IMR-90 (cell line): ENCODE results near the gene PLCD1. TPM values are rescaled to one million over a fixed set of nuclear protein-coding genes. Genes with fewer than 3 reads are reported as not detected.
A peak's percentile ranks its signal among the peaks of the same experiment; 100 is the strongest.

Experiments
- ATAC-seq: fragments of 200-7000 bp; cut with Tn5 transposase; 2 replicates; pipeline ENCODE4 v1.9.1; 2020; ENCODE audit warnings: low read depth, mild to moderate bottlenecking, moderate library complexity
- BruUV-seq: library from RNA; stranded (reverse); fragments of 400-500 nt; replicated peaks from 2 replicates; lab custom pipeline; 2021; lab: Mats Ljungman, UMichigan
- CTCF ChIA-PET: fragments of 300-600 bp; formaldehyde crosslinking; extraction: SDS; loops from one replicate; lab custom pipeline; 2021; ENCODE audit warnings: antibody characterized with exemption; lab: Yijun Ruan, JAX
- POLR2A ChIA-PET: fragments of 300-600 bp; sonication (Branson Sonifier 250); formaldehyde crosslinking; loops from one replicate; lab custom pipeline; 2022; ENCODE audit warnings: antibody characterized with exemption; ENCODE audit not compliant: unreplicated experiment; lab: Charles Lee
- DNase-seq: peaks from one replicate; pipeline ENCODE4 v3.0.0; 2013
- H2AFZ ChIP-seq: replicated peaks from 2 replicates; pipeline ENCODE3; 2013; ENCODE audit warnings: low read length, mild to moderate bottlenecking; ENCODE audit not compliant: poor library complexity
- H2AK5ac ChIP-seq: 2 replicates; pipeline ENCODE4 v1.6.1; 2013; ENCODE audit warnings: low read depth, low read length, inconsistent platforms
- H2AK9ac ChIP-seq: replicated peaks from 2 replicates; pipeline ENCODE3; 2013; ENCODE audit warnings: mild to moderate bottlenecking, low read depth, low read length, moderate library complexity; ENCODE audit not compliant: poor library complexity
- H2BK120ac ChIP-seq: 2 replicates; pipeline ENCODE4 v1.6.1; 2013; ENCODE audit warnings: low read depth, low read length, inconsistent platforms
- H2BK15ac ChIP-seq: 3 replicates; pipeline ENCODE4 v1.6.1; 2013; ENCODE audit warnings: low read depth, low read length, inconsistent platforms
- H2BK20ac ChIP-seq: 2 replicates; pipeline ENCODE4 v1.6.1; 2013; ENCODE audit warnings: low read depth, mild to moderate bottlenecking, inconsistent platforms, low read length, moderate library complexity
- H2BK5ac ChIP-seq: 2 replicates; pipeline ENCODE4 v1.6.1; 2013; ENCODE audit warnings: mild to moderate bottlenecking, low read depth, low read length, inconsistent platforms; ENCODE audit not compliant: poor library complexity, severe bottlenecking
- H3K14ac ChIP-seq: replicated peaks from 2 replicates; pipeline ENCODE4 v1.6.1; 2013; ENCODE audit warnings: low read depth, low read length, inconsistent platforms
- H3K18ac ChIP-seq: 2 replicates; pipeline ENCODE4 v1.6.1; 2013; ENCODE audit warnings: low read depth, low read length, control low read depth
- H3K23ac ChIP-seq: 2 replicates; pipeline ENCODE4 v1.6.1; 2013; ENCODE audit warnings: low read depth, low read length, inconsistent platforms
- H3K27ac ChIP-seq: 2 replicates; pipeline ENCODE4 v1.5.1; 2013; ENCODE audit warnings: mild to moderate bottlenecking, control low read depth, low read length; ENCODE audit not compliant: insufficient read depth
- H3K27me3 ChIP-seq: 2 replicates; pipeline ENCODE4 v1.6.1; 2013; ENCODE audit warnings: low read length; ENCODE audit not compliant: control insufficient read depth, insufficient read depth
- H3K36me3 ChIP-seq: 2 replicates; pipeline ENCODE4 v1.6.1; 2013; ENCODE audit warnings: low read length, mixed read lengths; ENCODE audit not compliant: control insufficient read depth, insufficient read depth
- H3K4ac ChIP-seq: 2 replicates; pipeline ENCODE4 v1.6.1; 2013; ENCODE audit warnings: low read depth, low read length, inconsistent platforms
- H3K4me1 ChIP-seq: 2 replicates; pipeline ENCODE4 v1.6.1; 2013; ENCODE audit warnings: low read length, mixed read lengths; ENCODE audit not compliant: control insufficient read depth, insufficient read depth
- H3K4me2 ChIP-seq: 2 replicates; pipeline ENCODE4 v1.6.1; 2013; ENCODE audit warnings: low read depth, mild to moderate bottlenecking, control low read depth, low read length, moderate library complexity
- H3K4me3 ChIP-seq: 2 replicates; pipeline ENCODE4 v1.5.1; 2013; ENCODE audit warnings: low read depth, mild to moderate bottlenecking, control low read depth, low read length, moderate library complexity; ENCODE audit not compliant: insufficient read depth
- H3K56ac ChIP-seq: 2 replicates; pipeline ENCODE4 v1.6.1; 2013; ENCODE audit warnings: low read length, inconsistent platforms; ENCODE audit not compliant: insufficient read depth; ENCODE audit errors: extremely low read depth
- H3K79me1 ChIP-seq, 2 experiments: 2 replicates each; pipeline ENCODE4 v1.6.1; 2013; ENCODE audit warnings: low read length in 2 of 2, inconsistent platforms in 1 of 2, low read depth in 1 of 2
- H3K9ac ChIP-seq: 2 replicates; pipeline ENCODE4 v1.6.1; 2013; ENCODE audit warnings: low read depth, low read length, control low read depth
- H3K9me1 ChIP-seq: 2 replicates; pipeline ENCODE4 v1.6.1; 2013; ENCODE audit warnings: low read length, inconsistent platforms; ENCODE audit not compliant: insufficient read depth
- H3K9me3 ChIP-seq: 2 replicates; pipeline ENCODE4 v1.6.1; 2013; ENCODE audit warnings: low read length; ENCODE audit not compliant: control insufficient read depth, insufficient read depth
- H4K20me1 ChIP-seq: 2 replicates; pipeline ENCODE4 v1.6.1; 2013; ENCODE audit warnings: low read length, inconsistent platforms; ENCODE audit not compliant: insufficient read depth
- H4K5ac ChIP-seq: 2 replicates; pipeline ENCODE4 v1.6.1; 2013; ENCODE audit warnings: mild to moderate bottlenecking, low read depth, low read length, control low read depth
- H4K8ac ChIP-seq, 2 experiments: 2 replicates each; pipeline ENCODE4 v1.6.1; 2013; ENCODE audit warnings: low read depth in 2 of 2, low read length in 2 of 2, control low read depth in 1 of 2, inconsistent platforms in 1 of 2
- H4K91ac ChIP-seq: 2 replicates; pipeline ENCODE4 v1.6.1; 2013; ENCODE audit warnings: low read depth, low read length, inconsistent platforms; ENCODE audit not compliant: insufficient read depth
- BHLHE40 ChIP-seq: fragments of 150-350 bp; IDR thresholded peaks from 2 replicates; pipeline ENCODE4 v1.6.1; 2016; ENCODE audit warnings: mild to moderate bottlenecking, low read depth, low read length
- CEBPB ChIP-seq: IDR thresholded peaks from 2 replicates; pipeline ENCODE4 v1.6.1; 2012; ENCODE audit warnings: low read depth, low read length, improper control_type of control experiment
- CHD1 ChIP-seq: IDR thresholded peaks from 2 replicates; pipeline ENCODE4 v1.6.1; 2012; ENCODE audit warnings: low read depth, low read length, improper control_type of control experiment
- ELK1 ChIP-seq: fragments of 150-350 bp; IDR thresholded peaks from 2 replicates; pipeline ENCODE4 v1.6.1; 2016; ENCODE audit warnings: low read depth, mild to moderate bottlenecking, low read length, moderate library complexity, borderline replicate concordance
- FOS ChIP-seq: fragments of 150-350 bp; IDR thresholded peaks from 2 replicates; pipeline ENCODE4 v1.6.1; 2016; ENCODE audit warnings: low read depth, low read length
- MAFK ChIP-seq: IDR thresholded peaks from 2 replicates; pipeline ENCODE4 v1.6.1; 2012; ENCODE audit warnings: low read depth, low read length, improper control_type of control experiment
- MXI1 ChIP-seq: IDR thresholded peaks from 2 replicates; pipeline ENCODE4 v1.6.1; 2012; ENCODE audit warnings: low read depth, mild to moderate bottlenecking, low read length, moderate library complexity, borderline replicate concordance
- NFE2L2 ChIP-seq: fragments of 150-350 bp; IDR thresholded peaks from 2 replicates; pipeline ENCODE4 v1.6.1; 2016; ENCODE audit warnings: low read depth, mild to moderate bottlenecking, low read length
- POLR2A ChIP-seq: IDR thresholded peaks from 2 replicates; pipeline ENCODE4 v1.6.1; 2012; ENCODE audit warnings: mild to moderate bottlenecking, low read depth, low read length
- RAD21 ChIP-seq: IDR thresholded peaks from 2 replicates; pipeline ENCODE4 v1.6.1; 2012; ENCODE audit warnings: low read length, improper control_type of control experiment
- RCOR1 ChIP-seq: IDR thresholded peaks from 2 replicates; pipeline ENCODE4 v1.6.1; 2012; ENCODE audit warnings: mild to moderate bottlenecking, low read length, improper control_type of control experiment; ENCODE audit not compliant: insufficient replicate concordance
- RFX5 ChIP-seq: IDR thresholded peaks from 2 replicates; pipeline ENCODE4 v1.8.0; 2012; ENCODE audit warnings: low read depth, mild to moderate bottlenecking, low read length, moderate library complexity
- USF2 ChIP-seq: fragments of 150-350 bp; IDR thresholded peaks from 2 replicates; pipeline ENCODE4 v1.6.1; 2017; ENCODE audit warnings: mild to moderate bottlenecking, antibody characterized with exemption, low read length, low read depth
- WGBS, 2 experiments: methylation state at CpG; one replicate each; pipeline versions ENCODE4 v1.1.5 to v1.1.7; 2013; ENCODE audit warnings: missing lambda C conversion rate in 2 of 2; ENCODE audit not compliant: insufficient read length in 1 of 2; ENCODE audit errors: extremely low coverage in 2 of 2; 5-methylcytosine and 5-hydroxymethylcytosine counted together
- dilution Hi-C: fragments of 300-500 bp; cut with HindIII; formaldehyde crosslinking; loops from one replicate; pipeline ENCODE4 v1.14.3; 2018; ENCODE audit warnings: low sequenced_read_pairs; ENCODE audit not compliant: unreplicated experiment
- in situ Hi-C: fragments of 300-500 bp; cut with MboI; formaldehyde crosslinking; loops from 3 replicates; pipeline ENCODE4 v1.14.3; 2019; ENCODE audit warnings: low sequenced_read_pairs, inconsistent platforms, mixed read lengths
- intact Hi-C: fragments of 100-400 bp; cut with micrococcal nuclease; formaldehyde crosslinking; loops from 2 replicates; pipeline ENCODE4 v1.10.0; 2022
- polyA plus RNA-seq, 3 experiments: library from polyadenylated mRNA; depleted of rRNA; stranded (reverse); fragments of >200 nt; gene quantifications; 2 replicates each; pipeline ENCODE4 v1.2.3, GENCODE V29; 2012; ENCODE audit warnings: low replicate concordance in 1 of 3
- total RNA-seq: library from RNA; depleted of rRNA; stranded (reverse); fragments of >200 nt; gene quantifications from 2 replicates; pipeline ENCODE4 v1.2.3, GENCODE V29; 2012

The PLCD1 gene
- total and polyA plus RNA-seq, 2 of the 4 experiments (the other 2 are of a cell fraction), result 14.9 to 16.3 TPM

- DNase-seq (no peak), ATAC-seq (no peak)
- Histone ChIP-seq H3K18ac (no peak overlapping the region), H4K91ac (no peak overlapping the region), H3K14ac (peak overlapping the region; percentile 52; the same call in 1 of the 2 replicates), H3K4me3 (no peak overlapping the region), H2BK15ac (no peak overlapping the region), H3K36me3 (peaks cover 3% of the 10 kb centered on the region; the same call in 1 of the 2 replicates), H3K27ac (no peak overlapping the region), H4K20me1 (peaks cover 6% of the 10 kb centered on the region; the same call in 1 of the 2 replicates), H3K4me2 (no peak overlapping the region), H3K4ac (peak overlapping the region; percentile 35; the same call in 1 of the 2 replicates), H3K4me1 (peaks cover 4% of the 10 kb centered on the region; the same call in 1 of the 2 replicates), H2AFZ (no peak overlapping the region), H3K23ac (peak overlapping the region; percentile 63; the same call in 1 of the 2 replicates), H4K8ac (peak overlapping the region in 1 of 2 experiments; percentile 37; a peak in 1 of 4 replicates), H4K5ac (no peak overlapping the region), H3K56ac (no peak overlapping the region), H2BK5ac (no peak overlapping the region), H2BK120ac (no peak overlapping the region), H2BK20ac (no peak overlapping the region), H3K9me1 (peaks cover 5% of the 10 kb centered on the region), H3K79me1 (peaks cover 4 to 15% of the 10 kb centered on the region in 2 experiments; a peak in 2 of 4 replicates), H3K9me3 (no peaks in the 10 kb centered on the region), H3K9ac (no peak overlapping the region), H2AK9ac (no peak overlapping the region), H3K27me3 (no peaks in the 10 kb centered on the region), H2AK5ac (no peak overlapping the region)
- no TSS peak for BruUV-seq
- CTCF ChIA-PET, result interaction anchor here (1.0 kb wide), 1 partner anchor 108 kb away, joined by 5 read pairs; no protein-coding TSS in a partner anchor
- in situ Hi-C loops, result loop anchor here (5.0 kb wide), 1 partner anchor 106 kb away; no protein-coding TSS in a partner anchor
- dilution Hi-C loops, result no loop called here
- TF ChIP-seq FOS (no peak), BHLHE40 (no peak), RCOR1 (no peak), RAD21 (no peak), USF2 (no peak), POLR2A (no peak), MXI1 (no peak), ELK1 (no peak), CHD1 (no peak), CEBPB (no peak), MAFK (no peak), NFE2L2 (no peak), RFX5 (no peak)
- POLR2A ChIA-PET, result no interaction called here
- intact Hi-C loops, result no loop called here
- WGBS, 2 experiments, result 80% methylated on average over 1 of the region's 5 CpGs; no CpG with 5 or more reads in 1 of the 2 experiments
Observed at GRCh38 chr3:37963016-37963415, 66.4 kb downstream of the PLCD1 start.
